Peyer's patch (tissue), 4 donors: Measurements from ENCODE around the gene ASAP3.

Experiments used
- CTCF ChIP-seq, 6 experiments: fragments of 450-650 bp in 4 of 6; fragments of 200-600 bp in 2 of 6; sonication (generic) in 1 of 6; IDR thresholded peaks; one replicate each; pipeline ENCODE4 v1.5.1; 2017 to 2019; ENCODE audit warnings: antibody characterized with exemption in 6 of 6, mild to moderate bottlenecking in 3 of 6, moderate library complexity in 1 of 6
- POLR2A ChIP-seq, 2 donors: fragments of 450-650 bp; IDR thresholded peaks; one replicate each; pipeline ENCODE4 v1.5.1; 2017; ENCODE audit warnings: antibody characterized with exemption in 2 of 2, mild to moderate bottlenecking in 2 of 2, moderate library complexity in 2 of 2

- TF ChIP-seq POLR2A (IDR thresholded peaks at IDR 0.05) (no peak), CTCF (IDR thresholded peaks at IDR 0.05) (no peak)
Measured at GRCh38 chr1:23478896-23479665, 4.9 kb downstream of the ASAP3 start.
